ENCODE results near the gene KLK5. TPM values are rescaled to one million over a fixed set of nuclear protein-coding genes. Genes with fewer than 3 reads are reported as not detected.
"Not testable (repeated sequence)": the region's sequence is repeated elsewhere in the genome, so short reads cannot be mapped to it uniquely, and the experiment has no call there.

Gene KLK5
- total RNA-seq, 2 experiments from 2014 or later, result not detected

GRCh38 chr19:50981587-50982146, 28.8 kb upstream of the KLK5 start:
- H3K36me3 Mint-ChIP-seq (ENCODE audit: low read depth), result no peaks in the 10 kb centered on the region
- intact Hi-C loops (cut with DNase I, micrococcal nuclease), result no loop called here
- no peak for DNase-seq
- ChIA-PET POLR2A (no interaction called here), CTCF (interaction anchor here (0.6 kb wide), 1 partner anchor 70 kb away, joined by 3 read pairs; no protein-coding TSS in a partner anchor)
- no peak for ATAC-seq
- H3K27ac Mint-ChIP-seq, result no peak overlapping the region
- no peaks in the 10 kb centered on the region for H3K9me3 Mint-ChIP-seq (ENCODE audit: low read depth)
- H3K4me3 Mint-ChIP-seq, result no peak overlapping the region
- H3K4me1 Mint-ChIP-seq, result no peaks in the 10 kb centered on the region
- peaks cover 41% of the 10 kb centered on the region for H3K27me3 Mint-ChIP-seq

- Mint-ChIP-seq H3K27me3 (peaks cover 46% of the 10 kb centered on the region), H3K4me3 (no peak overlapping the region), H3K36me3 (ENCODE audit: low read depth) (no peaks in the 10 kb centered on the region), H3K4me1 (no peaks in the 10 kb centered on the region), H3K9me3 (ENCODE audit: low read depth) (no peaks in the 10 kb centered on the region), H3K27ac (no peak overlapping the region)
- ChIA-PET CTCF (no interaction called here), POLR2A (no interaction called here)
- ATAC-seq (no peak), DNase-seq (no peak)
- intact Hi-C loops (cut with DNase I, micrococcal nuclease), result no loop called here
These were observed 27.4 kb upstream of the KLK5 start for GRCh38 chr19:50980208-50980607.

DNA sequence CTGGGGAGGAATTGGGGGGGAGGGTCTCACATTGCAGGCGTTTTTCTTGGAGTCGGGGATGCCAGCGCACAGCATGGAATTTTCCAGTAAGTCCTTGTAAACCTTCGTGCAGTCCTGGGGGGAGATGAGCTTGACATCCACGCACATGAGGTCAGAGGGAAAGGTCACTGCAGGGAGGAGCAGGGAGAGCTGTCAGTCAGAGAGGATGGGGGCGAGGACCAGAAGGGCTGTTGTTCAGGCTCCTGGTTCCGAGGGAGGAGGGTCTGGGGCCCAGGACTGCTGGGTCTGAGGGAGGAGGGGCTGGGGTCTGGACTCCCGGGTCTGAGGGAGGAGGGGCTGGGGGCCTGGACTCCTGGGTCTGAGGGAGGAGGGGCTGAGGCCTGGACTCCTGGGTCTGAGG, 26.9 kb upstream of the KLK5 start:
- Mint-ChIP-seq H3K4me3 (no peak overlapping the region), H3K9me3 (ENCODE audit: low read depth) (no peaks in the 10 kb centered on the region), H3K4me1 (no peaks in the 10 kb centered on the region), H3K36me3 (ENCODE audit: low read depth) (no peaks in the 10 kb centered on the region), H3K27ac (no peak overlapping the region), H3K27me3 (peaks cover 42% of the 10 kb centered on the region)
- CTCF ChIA-PET, result no interaction called here
- POLR2A ChIA-PET, result no interaction called here
- no peak for ATAC-seq
- no peak for DNase-seq
- intact Hi-C loops (cut with DNase I, micrococcal nuclease), result no loop called here

GRCh38 chr19:50978772-50979390, 26.0 kb upstream of the KLK5 start:
- CTCF ChIA-PET, result no interaction called here
- POLR2A ChIA-PET, result no interaction called here
- H3K27me3 Mint-ChIP-seq, result peaks cover 43% of the 10 kb centered on the region
- intact Hi-C loops (cut with DNase I, micrococcal nuclease), result no loop called here
- ATAC-seq, result no peak
- no peak for DNase-seq
- no peaks in the 10 kb centered on the region for H3K9me3 Mint-ChIP-seq (ENCODE audit: low read depth)
- no peaks in the 10 kb centered on the region for H3K36me3 Mint-ChIP-seq (ENCODE audit: low read depth)
- no peak overlapping the region for H3K27ac Mint-ChIP-seq
- no peaks in the 10 kb centered on the region for H3K4me1 Mint-ChIP-seq
- no peak overlapping the region for H3K4me3 Mint-ChIP-seq

DNA sequence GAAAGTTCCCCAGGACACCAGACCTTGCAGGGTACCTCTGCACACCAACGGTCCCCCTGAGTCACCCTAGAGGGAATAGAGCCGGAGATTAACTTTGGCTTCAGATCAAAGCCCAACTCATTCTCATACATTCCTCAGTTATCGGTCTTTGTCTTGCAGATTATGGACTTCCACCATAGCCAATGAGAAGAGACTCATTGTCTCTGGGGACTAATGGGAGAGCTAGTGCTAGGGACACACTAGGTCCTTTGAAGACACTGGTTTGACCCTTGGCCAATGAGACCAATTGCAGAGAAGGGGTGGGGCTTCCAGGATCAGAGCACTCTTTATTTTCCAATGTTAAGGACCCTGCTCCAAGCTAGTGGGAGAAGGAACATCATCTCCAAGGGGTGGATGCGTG, 24.8 kb upstream of the KLK5 start:
- Mint-ChIP-seq H3K9me3 (ENCODE audit: low read depth) (no peaks in the 10 kb centered on the region), H3K27ac (no peak overlapping the region), H3K36me3 (ENCODE audit: low read depth) (no peaks in the 10 kb centered on the region), H3K4me3 (no peak overlapping the region), H3K27me3 (peaks cover 50% of the 10 kb centered on the region), H3K4me1 (no peaks in the 10 kb centered on the region)
- CTCF ChIA-PET, result no interaction called here
- DNase-seq (no peak), ATAC-seq (no peak)
- intact Hi-C loops (cut with DNase I, micrococcal nuclease), result no loop called here
- POLR2A ChIA-PET, result no interaction called here

DNA sequence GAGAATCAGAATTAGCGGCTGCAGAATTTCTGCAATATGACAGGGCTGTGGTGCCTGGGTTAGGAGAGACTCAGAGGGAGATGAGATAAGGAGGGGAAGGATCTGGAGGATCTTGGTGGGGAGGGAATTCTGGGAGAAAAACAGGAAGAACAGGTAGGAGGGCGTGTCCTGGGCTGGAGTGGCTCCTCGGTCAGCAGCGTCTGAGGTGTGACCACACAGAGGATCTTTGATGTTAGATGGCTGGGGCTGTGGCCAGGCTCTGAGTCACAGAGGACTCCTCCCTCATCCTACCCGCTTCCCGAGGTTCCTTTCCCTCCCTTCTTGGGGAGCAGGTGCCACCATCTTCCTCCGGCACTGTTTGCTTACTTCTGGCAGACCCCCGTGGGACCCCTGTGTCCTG, 22.9 kb upstream of the KLK5 start:
- H3K4me1 Mint-ChIP-seq, result no peaks in the 10 kb centered on the region
- intact Hi-C loops (cut with DNase I, micrococcal nuclease), result no loop called here
- ATAC-seq (no peak), DNase-seq (no peak)
- H3K27ac Mint-ChIP-seq, result no peak overlapping the region
- H3K36me3 Mint-ChIP-seq (ENCODE audit: low read depth), result no peaks in the 10 kb centered on the region
- ChIA-PET POLR2A (no interaction called here), CTCF (no interaction called here)
- no peaks in the 10 kb centered on the region for H3K9me3 Mint-ChIP-seq (ENCODE audit: low read depth)
- no peak overlapping the region for H3K4me3 Mint-ChIP-seq
- H3K27me3 Mint-ChIP-seq, result peaks cover 50% of the 10 kb centered on the region

DNA sequence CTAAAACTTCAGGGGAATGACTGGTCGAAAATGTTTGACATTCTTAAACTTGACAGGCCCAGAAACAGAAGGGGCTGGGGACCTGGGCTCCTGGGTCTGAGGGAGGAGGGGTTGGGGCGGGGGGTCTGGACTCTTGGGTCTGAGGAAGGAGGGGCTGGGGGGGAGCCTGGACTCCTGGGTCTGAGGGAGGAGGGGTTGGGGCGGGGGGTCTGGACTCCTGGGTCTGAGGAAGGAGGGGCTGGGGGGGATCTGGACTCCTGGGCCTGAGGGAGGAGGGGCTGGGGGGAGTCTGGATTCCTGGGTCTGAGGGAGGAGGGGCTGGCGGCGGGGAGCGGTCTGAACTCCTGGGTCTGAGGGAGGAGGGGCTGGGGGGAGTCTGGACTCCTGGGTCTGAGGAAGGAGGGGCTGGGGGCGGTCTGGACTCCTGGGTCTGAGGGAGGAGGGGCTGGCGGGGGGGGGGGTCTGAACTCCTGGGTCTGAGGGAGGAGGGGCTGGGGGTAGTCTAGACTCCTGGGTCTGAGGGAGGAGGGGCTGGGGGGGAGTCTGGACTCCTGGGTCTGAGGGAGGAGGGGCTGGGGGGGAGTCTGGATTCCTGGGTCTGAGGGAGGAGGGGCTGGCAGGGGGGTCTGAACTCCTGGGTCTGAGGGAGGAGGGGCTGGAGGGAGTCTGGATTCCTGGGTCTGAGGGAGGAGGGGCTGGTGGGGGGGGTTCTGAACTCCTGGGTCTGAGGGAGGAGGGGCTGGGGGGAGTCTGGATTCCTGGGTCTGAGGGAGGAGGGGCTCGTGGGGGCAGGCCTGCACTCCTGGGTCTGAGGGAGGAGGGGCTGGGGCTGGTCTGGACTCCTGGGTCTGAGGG, 22.1 kb upstream of the KLK5 start:
- H3K9me3 Mint-ChIP-seq (ENCODE audit: low read depth), result no peaks in the 10 kb centered on the region
- H3K27ac Mint-ChIP-seq, result no peak overlapping the region
- peaks cover 52% of the 10 kb centered on the region for H3K27me3 Mint-ChIP-seq
- ChIA-PET CTCF (interaction anchor here (0.6 kb wide), 1 partner anchor 278 kb away, joined by 3 read pairs; no protein-coding TSS in a partner anchor), POLR2A (interaction anchor here (0.5 kb wide), 1 partner anchor 9 kb away, joined by 3 read pairs; the partner anchor contains the start of gene KLK7)
- ATAC-seq (no peak), DNase-seq (no peak)
- intact Hi-C loops (cut with DNase I, micrococcal nuclease), result no loop called here
- H3K36me3 Mint-ChIP-seq (ENCODE audit: low read depth), result no peaks in the 10 kb centered on the region
- no peak overlapping the region for H3K4me3 Mint-ChIP-seq
- H3K4me1 Mint-ChIP-seq, result no peaks in the 10 kb centered on the region

DNA sequence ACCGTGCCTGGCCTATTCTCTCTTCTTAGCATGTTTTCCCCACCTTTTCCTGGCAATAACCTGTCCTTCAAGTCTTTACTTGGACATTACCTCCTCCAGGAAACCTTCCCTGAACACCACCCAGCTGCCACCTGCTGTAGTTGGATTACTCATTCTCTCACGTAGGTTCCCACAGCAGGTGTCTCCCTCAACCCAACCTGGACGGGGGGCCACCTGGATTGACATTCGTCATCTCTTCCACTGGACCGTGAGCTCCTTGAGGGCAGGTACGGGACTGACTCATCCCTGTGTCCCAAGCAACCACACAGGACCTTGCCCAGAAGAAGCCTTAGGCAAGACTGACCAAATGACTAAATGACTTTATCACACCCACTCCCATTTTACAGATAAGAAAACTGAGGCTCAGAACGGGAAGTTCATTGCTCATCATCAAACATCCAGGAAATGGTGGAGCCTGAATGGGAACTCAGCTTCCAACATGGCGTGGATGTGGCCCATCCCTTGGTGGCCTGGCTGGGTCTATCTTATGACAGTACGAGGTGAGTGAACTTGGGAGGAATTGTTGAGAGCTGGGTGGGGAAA, 20.0 kb upstream of the KLK5 start:
- Mint-ChIP-seq H3K9me3 (ENCODE audit: low read depth) (no peaks in the 10 kb centered on the region), H3K4me1 (no peaks in the 10 kb centered on the region), H3K4me3 (no peak overlapping the region), H3K27ac (no peak overlapping the region), H3K27me3 (peaks cover 50% of the 10 kb centered on the region), H3K36me3 (ENCODE audit: low read depth) (no peaks in the 10 kb centered on the region)
- CTCF ChIA-PET, result no interaction called here
- ATAC-seq (no peak), DNase-seq (no peak)
- POLR2A ChIA-PET, result no interaction called here
- intact Hi-C loops (cut with DNase I, micrococcal nuclease), result no loop called here

DNA sequence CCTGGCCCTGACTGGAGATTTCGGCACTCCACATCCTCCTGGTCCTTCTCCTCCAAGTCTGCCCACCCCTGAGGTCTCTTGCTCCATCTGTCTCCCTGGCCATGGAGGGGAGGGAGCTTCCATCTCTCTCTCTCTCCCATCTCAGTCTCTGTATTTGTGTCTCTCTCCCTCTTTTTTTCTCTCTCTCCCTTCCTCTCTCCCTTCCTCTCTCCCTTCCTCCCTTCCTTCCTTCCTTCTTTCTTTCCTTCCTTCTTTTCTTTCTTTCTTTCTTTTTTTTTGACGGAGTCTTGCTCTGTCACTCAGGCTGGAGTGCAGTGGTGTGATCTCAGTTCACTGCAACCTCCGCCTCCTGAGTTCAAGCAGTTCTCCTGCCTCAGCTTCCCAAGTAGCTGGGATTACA, 17.0 kb upstream of the KLK5 start:
- peaks cover 37% of the 10 kb centered on the region for H3K27me3 Mint-ChIP-seq
- CTCF ChIA-PET; H3K4me1 Mint-ChIP-seq; intact Hi-C loops (cut with DNase I, micrococcal nuclease); DNase-seq; H3K4me3 Mint-ChIP-seq; H3K27ac Mint-ChIP-seq; H3K9me3 Mint-ChIP-seq (ENCODE audit: low read depth); H3K36me3 Mint-ChIP-seq (ENCODE audit: low read depth); POLR2A ChIA-PET; ATAC-seq: not testable (repeated sequence)

- Mint-ChIP-seq H3K4me3 (no peak within 1 kb of the TSS), H3K27ac (no peak within 1 kb of the TSS), H3K27me3 (peaks cover 37% of the 10 kb centered on the region), H3K9me3 (ENCODE audit: low read depth) (no peaks in the 10 kb centered on the region), H3K4me1 (no peaks in the 10 kb centered on the region), H3K36me3 (ENCODE audit: low read depth) (no peaks in the 10 kb centered on the region)
- ChIA-PET POLR2A (no interaction called here), CTCF (no interaction called here)
- no peak for ATAC-seq
- intact Hi-C loops (cut with DNase I, micrococcal nuclease), result no loop called here
- no peak for DNase-seq
These were observed 16.5 kb upstream of the KLK5 start, which contains the start of gene KLK6 for GRCh38 chr19:50969413-50969760. TSS of gene KLK6 (minus strand) at chr19:50969591. CDS start at chr19:50968104, 1,487 bp downstream.

DNA sequence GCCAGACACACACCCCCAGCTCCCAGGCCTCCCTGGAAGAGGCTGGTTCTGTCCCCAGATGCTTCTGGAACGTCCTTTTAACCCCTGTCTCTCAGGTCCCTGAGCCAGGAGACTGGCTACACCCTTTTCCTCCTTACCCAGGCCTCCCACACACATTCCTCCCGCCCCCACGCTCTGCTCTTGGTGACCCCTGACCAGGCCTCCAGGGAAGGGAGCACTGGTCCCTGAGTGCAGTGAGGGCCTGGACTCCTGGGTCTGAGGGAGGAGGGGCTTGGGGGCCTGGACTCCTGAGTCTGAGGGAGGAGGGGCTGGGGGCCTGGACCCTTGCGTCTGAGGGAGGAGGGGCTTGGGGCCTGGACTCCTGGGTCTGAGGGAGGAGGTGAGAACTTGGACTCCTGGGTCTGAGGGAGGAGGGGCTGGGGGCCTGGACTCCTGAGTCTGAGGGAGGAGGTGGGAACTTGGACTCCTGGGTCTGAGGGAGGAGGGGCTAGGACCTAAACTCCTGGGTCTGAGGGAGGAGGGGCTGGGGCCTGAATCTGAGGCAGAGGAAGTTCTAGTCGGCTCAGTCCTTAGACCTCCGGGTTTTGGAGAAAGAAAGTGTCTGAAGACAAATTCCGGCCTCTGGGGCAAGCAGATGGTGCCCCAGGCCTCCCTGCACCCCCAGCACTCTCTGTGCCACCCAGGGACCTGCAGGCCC, 16.0 kb upstream of the KLK5 start:
- peaks cover 37% of the 10 kb centered on the region for H3K27me3 Mint-ChIP-seq
- ChIA-PET POLR2A (no interaction called here), CTCF (no interaction called here)
- ATAC-seq, result no peak
- H3K9me3 Mint-ChIP-seq (ENCODE audit: low read depth), result no peaks in the 10 kb centered on the region
- no peak for DNase-seq
- H3K4me3 Mint-ChIP-seq, result no peak overlapping the region
- H3K36me3 Mint-ChIP-seq (ENCODE audit: low read depth), result no peaks in the 10 kb centered on the region
- intact Hi-C loops (cut with DNase I, micrococcal nuclease), result no loop called here
- H3K4me1 Mint-ChIP-seq, result no peaks in the 10 kb centered on the region
- no peak overlapping the region for H3K27ac Mint-ChIP-seq
